Glutamatergic neuron (in vitro differentiated cells): ENCODE measurements around the gene OR51B5. TPM values are rescaled to one million over a fixed set of nuclear protein-coding genes. Genes with fewer than 3 reads are reported as not detected.
"Not testable (repeated sequence)": the region's sequence is repeated elsewhere in the genome, so short reads cannot be mapped to it uniquely, and the experiment has no call there.

Source experiments
- DNase-seq: peaks from one replicate; pipeline ENCODE4 v3.0.0; 2022
- H3K27ac Mint-ChIP-seq: one replicate; pipeline ENCODE4 v1.8.0; 2020; ENCODE audit warnings: mild to moderate bottlenecking, mixed read lengths, inconsistent platforms; ENCODE audit not compliant: unreplicated experiment
- H3K27me3 Mint-ChIP-seq: one replicate; pipeline ENCODE4 v1.8.0; 2020; ENCODE audit warnings: mild to moderate bottlenecking, moderate library complexity, mixed read lengths, inconsistent platforms; ENCODE audit not compliant: unreplicated experiment
- H3K36me3 Mint-ChIP-seq: one replicate; pipeline ENCODE4 v1.8.0; 2020; ENCODE audit warnings: mild to moderate bottlenecking, mixed read lengths, inconsistent platforms; ENCODE audit not compliant: unreplicated experiment
- H3K4me1 Mint-ChIP-seq: one replicate; pipeline ENCODE4 v1.8.0; 2020; ENCODE audit warnings: mild to moderate bottlenecking, low read depth, mixed read lengths, inconsistent platforms; ENCODE audit not compliant: unreplicated experiment
- H3K4me3 Mint-ChIP-seq: one replicate; pipeline ENCODE4 v1.8.0; 2020; ENCODE audit warnings: mild to moderate bottlenecking, mixed read lengths, inconsistent platforms; ENCODE audit not compliant: unreplicated experiment
- H3K9me3 Mint-ChIP-seq: one replicate; pipeline ENCODE4 v1.8.0; 2020; ENCODE audit warnings: mild to moderate bottlenecking, moderate library complexity, mixed read lengths, inconsistent platforms; ENCODE audit not compliant: unreplicated experiment
- total RNA-seq: library from RNA; stranded (reverse); fragmentation: NEBNext Ultra II Directional; extraction: Animal tissue kit (Norgen Biotek cat#: 25700); gene quantifications from one replicate; pipeline ENCODE4 v1.2.1, GENCODE V29; 2021; ENCODE audit not compliant: unreplicated experiment
- TF ChIP-seq, protein P1 (sequence below): fragments of 200-600 bp; sonication (generic); IDR thresholded peaks from one replicate; pipeline ENCODE4 v1.5.0; 2021; ENCODE audit not compliant: partially characterized antibody, unreplicated experiment

Gene OR51B5
- total RNA-seq, 1 donor from 2014 or later: not detected

DNA sequence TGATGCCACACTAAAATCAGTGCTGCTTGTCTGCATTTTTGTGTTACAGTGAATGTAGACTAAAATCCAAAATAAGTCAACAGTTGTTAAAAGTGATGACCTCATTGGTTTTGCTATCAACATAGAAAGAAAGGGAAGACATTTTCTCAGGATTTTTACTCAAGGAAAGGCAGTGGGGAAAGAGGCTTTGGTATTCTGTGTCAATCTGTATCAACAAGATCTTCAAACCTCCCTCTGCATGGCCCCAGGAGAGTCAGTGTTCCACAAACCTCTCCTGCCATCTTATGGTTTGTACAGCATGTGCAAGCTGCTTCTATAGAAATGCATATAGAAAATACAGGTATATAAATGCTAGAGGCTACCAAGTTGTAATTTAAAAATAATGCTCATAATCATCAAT lies 26.5 kb upstream of the OR51B5 start:
- TF ChIP-seq, protein P1, sequence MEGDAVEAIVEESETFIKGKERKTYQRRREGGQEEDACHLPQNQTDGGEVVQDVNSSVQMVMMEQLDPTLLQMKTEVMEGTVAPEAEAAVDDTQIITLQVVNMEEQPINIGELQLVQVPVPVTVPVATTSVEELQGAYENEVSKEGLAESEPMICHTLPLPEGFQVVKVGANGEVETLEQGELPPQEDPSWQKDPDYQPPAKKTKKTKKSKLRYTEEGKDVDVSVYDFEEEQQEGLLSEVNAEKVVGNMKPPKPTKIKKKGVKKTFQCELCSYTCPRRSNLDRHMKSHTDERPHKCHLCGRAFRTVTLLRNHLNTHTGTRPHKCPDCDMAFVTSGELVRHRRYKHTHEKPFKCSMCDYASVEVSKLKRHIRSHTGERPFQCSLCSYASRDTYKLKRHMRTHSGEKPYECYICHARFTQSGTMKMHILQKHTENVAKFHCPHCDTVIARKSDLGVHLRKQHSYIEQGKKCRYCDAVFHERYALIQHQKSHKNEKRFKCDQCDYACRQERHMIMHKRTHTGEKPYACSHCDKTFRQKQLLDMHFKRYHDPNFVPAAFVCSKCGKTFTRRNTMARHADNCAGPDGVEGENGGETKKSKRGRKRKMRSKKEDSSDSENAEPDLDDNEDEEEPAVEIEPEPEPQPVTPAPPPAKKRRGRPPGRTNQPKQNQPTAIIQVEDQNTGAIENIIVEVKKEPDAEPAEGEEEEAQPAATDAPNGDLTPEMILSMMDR: no peak
- H3K4me3 Mint-ChIP-seq: no peak overlapping the region
- no peaks in the 10 kb centered on the region for H3K9me3 Mint-ChIP-seq
- peak; percentile 38 for DNase-seq
- no peak overlapping the region for H3K27ac Mint-ChIP-seq
- peaks cover 5% of the 10 kb centered on the region for H3K36me3 Mint-ChIP-seq
- H3K4me1 Mint-ChIP-seq: no peaks in the 10 kb centered on the region
- no peaks in the 10 kb centered on the region for H3K27me3 Mint-ChIP-seq

GRCh38 chr11:5368502-5369043 lies 25.2 kb upstream of the OR51B5 start:
- TF ChIP-seq, protein P1: no peak
- no peak overlapping the region for H3K27ac Mint-ChIP-seq
- no peak for DNase-seq
- H3K4me1 Mint-ChIP-seq: no peaks in the 10 kb centered on the region
- H3K9me3 Mint-ChIP-seq: no peaks in the 10 kb centered on the region
- H3K27me3 Mint-ChIP-seq: no peaks in the 10 kb centered on the region
- H3K4me3 Mint-ChIP-seq: no peak overlapping the region
- H3K36me3 Mint-ChIP-seq: no peaks in the 10 kb centered on the region

- H3K27ac Mint-ChIP-seq: no peak overlapping the region
- DNase-seq: no peak
- H3K27me3 Mint-ChIP-seq: no peaks in the 10 kb centered on the region
- H3K4me1 Mint-ChIP-seq: no peaks in the 10 kb centered on the region
- no peaks in the 10 kb centered on the region for H3K36me3 Mint-ChIP-seq
- no peak overlapping the region for H3K4me3 Mint-ChIP-seq
- H3K9me3 Mint-ChIP-seq: no peaks in the 10 kb centered on the region
- TF ChIP-seq, protein P1: no peak
These were observed 24.2 kb upstream of the OR51B5 start for GRCh38 chr11:5367448-5368074.

GRCh38 chr11:5366856-5367255 lies 23.5 kb upstream of the OR51B5 start:
- TF ChIP-seq, protein P1: no peak
- H3K9me3 Mint-ChIP-seq: no peaks in the 10 kb centered on the region
- no peaks in the 10 kb centered on the region for H3K27me3 Mint-ChIP-seq
- no peak overlapping the region for H3K27ac Mint-ChIP-seq
- DNase-seq: no peak
- H3K4me1 Mint-ChIP-seq: no peaks in the 10 kb centered on the region
- no peak overlapping the region for H3K4me3 Mint-ChIP-seq
- no peaks in the 10 kb centered on the region for H3K36me3 Mint-ChIP-seq

GRCh38 chr11:5366365-5366764 lies 23.0 kb upstream of the OR51B5 start:
- H3K27ac Mint-ChIP-seq, DNase-seq, H3K4me1 Mint-ChIP-seq, H3K4me3 Mint-ChIP-seq, H3K36me3 Mint-ChIP-seq, H3K27me3 Mint-ChIP-seq, H3K9me3 Mint-ChIP-seq: not testable (repeated sequence)
